GM12801 (cell line): Measurements from ENCODE around the gene PIP4K2B.

ENCODE experiments used
- CTCF ChIP-seq: IDR thresholded peaks from one replicate; pipeline ENCODE4 v1.5.1; 2011; ENCODE audit warnings: control low read depth; ENCODE audit not compliant: insufficient read length; ENCODE audit errors: extremely low read depth

PIP4K2B gene

DNA sequence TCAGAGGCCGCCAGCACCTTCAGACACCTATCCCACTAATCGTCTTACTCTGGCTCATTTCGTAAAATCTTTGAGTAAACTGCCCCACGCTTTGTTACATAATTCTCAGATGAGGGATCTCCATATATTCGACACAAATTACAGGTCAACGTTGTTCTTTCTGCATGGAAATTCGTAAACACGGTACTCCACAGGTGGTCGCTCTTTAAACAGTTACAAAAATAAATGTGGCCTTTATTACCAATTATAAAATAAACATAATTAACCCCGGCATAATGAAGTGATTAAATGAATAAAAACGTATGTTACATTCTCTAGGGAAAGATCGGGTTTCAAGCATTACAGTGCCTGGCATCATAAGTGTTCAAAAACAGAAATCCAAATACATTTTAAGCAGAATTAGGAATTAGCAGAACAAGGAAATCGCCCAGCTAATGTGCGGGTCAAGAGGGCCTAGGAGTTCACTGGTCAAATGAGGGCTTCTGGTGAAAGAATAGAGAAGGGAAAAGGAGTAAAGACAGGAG is 943 bp upstream of the PIP4K2B start:
- TF ChIP-seq CTCF: no peak

DNA sequence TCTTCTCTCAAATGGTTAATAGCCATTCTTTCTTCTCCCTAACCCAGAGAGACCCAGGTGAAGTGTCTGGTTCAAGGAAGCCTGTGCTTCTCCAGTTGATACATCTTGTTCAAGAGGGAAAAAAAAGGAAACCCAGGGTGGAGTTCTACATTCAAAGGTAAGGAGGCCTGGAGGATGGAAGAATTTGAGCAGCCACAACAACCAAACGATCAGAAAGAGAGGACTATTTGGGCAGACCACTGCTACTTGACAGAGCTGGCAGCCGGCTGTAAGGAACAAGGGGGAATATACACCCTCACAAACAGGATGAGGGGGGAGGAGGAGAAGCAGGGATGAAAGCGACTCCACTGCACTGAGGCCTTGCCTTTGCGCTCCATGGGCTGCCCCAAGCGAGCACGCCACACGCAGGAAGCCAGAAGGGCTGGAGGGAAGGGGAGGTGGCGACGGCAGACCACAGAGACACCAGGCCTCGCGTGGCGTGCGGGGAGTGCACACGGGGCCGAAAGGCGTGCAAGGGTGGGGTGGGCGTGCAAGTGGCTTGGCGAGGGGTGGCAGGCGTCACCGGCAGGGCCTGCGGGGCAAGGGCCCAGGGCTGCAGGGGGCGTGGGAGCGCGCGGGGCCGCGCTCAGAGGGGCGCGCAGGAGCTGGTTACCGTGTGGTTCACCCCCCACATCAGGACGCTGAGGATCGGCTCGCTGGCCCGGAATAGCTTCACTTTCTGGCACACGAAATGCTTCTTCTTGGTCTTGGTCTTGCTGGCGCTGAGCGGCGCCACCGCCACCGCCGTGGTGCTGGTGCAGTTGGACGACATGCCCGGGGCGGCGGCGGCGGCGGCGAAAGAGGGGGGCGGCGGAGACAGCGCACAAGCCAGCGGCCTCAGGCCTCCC is 499 bp downstream of the PIP4K2B start:
- TF ChIP-seq CTCF: no peak

- no peak for TF ChIP-seq CTCF
These were observed 1.5 kb downstream of the PIP4K2B start for GRCh38 chr17:38797828-38798227.

- no peak for TF ChIP-seq CTCF
These were observed 2.2 kb downstream of the PIP4K2B start for GRCh38 chr17:38797158-38797490.

GRCh38 chr17:38796451-38797157 is 2.8 kb downstream of the PIP4K2B start:
- TF ChIP-seq CTCF: no peak

DNA sequence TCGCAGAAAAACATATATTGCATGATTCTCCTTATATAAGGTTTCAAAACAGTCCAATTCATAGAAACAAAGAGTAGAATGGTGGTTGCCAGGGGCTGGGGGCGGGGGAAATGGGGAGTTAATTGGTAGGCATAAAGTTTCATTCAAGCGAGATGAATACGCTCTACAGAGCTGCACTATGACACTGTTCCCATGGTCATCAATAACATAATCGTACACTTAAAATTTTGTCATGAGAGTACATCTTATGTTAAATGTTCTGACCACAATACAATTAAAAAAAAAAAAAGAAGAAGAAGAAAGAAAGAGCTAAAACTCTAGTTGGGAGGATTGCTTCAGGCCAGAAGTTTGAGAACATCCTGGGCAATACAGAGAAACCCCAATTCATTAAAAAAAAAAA is 5.1 kb downstream of the PIP4K2B start:
- TF ChIP-seq CTCF: no peak

DNA sequence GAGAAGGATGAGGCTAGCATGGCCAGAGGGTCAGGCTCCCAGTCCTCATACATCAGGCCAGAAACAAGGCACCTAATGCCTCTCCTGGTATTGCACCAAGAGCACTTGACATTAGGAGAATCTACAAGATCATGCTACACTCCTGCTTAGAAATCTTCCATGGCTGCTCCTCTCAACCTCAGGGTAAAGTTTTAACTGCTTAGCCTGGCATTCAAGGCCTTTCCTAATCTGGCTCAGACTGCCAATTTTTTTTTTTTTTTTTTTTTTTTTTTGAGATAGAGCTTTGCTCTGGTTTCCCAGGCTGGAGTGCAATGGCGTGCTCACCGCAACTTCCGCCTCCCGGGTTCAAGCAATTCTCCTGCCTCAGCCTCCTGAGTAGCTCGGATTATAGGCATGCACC is 8.2 kb downstream of the PIP4K2B start:
- no peak for TF ChIP-seq CTCF
